Limb (tissue), 2 donors: ENCODE data around the gene HECTD4.
"Not testable (repeated sequence)": the region's sequence is repeated elsewhere in the genome, so short reads cannot be mapped to it uniquely, and the experiment has no call there.

ENCODE experiments used
- DNase-seq, 2 donors: peaks; one replicate each; pipeline ENCODE4 v3.0.0-alpha.2; 2016; ENCODE audit errors: extremely low spot score in 2 of 2

The HECTD4 gene

DNA sequence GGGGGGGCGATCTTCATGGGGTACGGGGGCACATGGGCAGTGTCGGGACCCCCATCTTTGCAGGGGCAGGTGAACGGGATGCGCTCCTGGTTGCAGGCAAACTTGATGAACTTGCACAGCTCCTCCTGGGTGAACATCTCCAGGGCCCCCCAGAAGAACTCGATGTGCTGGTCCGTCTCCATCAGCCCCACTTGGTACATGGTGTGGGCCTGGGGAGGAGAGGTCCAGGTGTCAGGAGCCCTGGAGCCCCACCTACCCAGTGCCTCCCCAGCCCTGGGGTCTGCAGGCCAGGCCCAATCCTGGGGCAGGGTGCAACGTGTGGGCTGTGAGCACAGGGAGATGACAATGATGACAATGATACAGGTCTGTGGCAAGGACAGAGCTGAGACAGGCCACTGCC is 219.2 kb downstream of the HECTD4 start:
- DNase-seq, result no peak

DNA sequence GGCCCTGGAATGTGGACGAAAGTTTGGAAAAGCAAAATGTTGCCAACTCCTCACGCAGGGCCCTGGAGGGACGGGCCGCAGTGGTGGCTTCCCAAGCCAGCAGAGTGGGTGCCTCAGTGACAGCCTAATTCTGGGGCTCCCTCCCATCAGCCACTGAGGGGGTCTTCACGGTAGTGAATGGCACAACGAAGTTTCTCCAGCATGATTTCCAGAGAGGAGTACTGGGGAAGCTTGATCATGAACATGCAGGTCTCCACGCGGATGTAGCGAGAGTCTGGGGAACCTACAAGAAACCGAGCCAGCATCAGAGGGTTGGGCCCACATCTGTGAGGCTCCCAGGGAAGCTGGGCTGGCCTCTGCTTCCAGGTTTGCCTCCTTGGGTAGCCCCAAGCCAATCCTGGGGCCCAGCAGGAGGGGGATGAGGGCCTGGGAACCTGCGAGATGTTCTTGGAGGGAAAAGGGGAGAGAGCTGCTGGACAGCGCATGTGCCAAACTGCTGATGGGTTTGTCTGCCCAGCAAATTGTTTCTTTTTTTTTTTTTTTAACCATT is 219.9 kb downstream of the HECTD4 start:
- no peak for DNase-seq

DNA sequence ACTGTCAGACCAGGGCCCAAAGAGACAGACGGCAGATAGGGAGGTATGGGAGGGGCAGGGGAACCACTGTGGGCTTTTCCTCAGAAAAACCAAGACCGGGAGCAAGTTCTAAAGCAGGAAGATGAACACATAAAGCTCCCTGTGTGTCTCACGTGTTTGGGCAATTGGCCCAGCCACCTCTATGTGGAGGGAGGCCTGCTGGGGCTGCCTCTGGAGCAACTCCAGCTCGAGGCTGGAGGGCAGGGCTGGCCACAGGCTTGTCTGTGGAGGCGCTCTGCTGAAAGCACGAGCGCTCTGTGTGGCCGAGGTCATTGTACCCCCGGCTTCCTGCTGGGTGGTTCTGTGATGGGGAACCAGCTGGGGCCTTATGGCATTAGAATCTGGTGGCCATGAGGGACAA is 220.5 kb downstream of the HECTD4 start:
- no peak for DNase-seq

DNA sequence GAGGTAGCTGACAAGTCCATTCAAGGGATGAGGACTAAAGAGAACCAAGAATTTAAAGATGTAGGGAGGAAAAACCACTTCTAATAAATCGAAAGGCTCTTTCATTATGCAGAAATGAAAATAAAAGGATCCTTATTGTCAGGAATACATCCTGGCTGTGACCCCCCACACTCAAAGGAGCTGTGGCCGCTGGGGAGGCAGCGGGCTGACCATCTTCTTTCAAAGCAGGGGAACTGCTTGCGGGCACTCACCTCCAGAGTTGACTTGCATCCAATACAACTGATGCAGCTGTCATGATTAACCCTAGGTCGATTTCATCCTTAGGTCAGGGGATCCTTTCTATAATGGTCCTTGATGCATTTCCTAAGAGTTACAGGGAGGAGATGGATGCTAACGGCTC is 221.6 kb downstream of the HECTD4 start:
- no peak for DNase-seq

DNA sequence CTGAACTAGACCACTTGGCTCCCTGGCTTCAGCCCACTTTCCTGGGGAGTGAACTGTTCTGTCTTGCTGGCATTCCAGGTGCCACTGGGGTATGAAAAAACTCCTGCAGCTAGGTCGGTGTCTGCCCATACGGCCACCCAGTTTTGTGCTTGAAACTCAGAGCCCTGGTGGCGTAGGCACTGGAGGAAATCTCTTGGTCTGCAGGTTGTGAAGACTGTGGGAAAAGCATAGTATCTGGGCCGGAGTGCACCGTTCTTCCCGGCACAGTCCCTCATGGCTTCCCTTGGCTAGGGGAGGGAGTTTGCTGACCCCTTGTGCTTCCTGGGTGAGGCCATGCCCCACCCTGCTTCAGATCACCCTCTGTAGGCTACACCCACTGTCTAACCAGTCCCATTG is 223.1 kb downstream of the HECTD4 start:
- no peak for DNase-seq

DNA sequence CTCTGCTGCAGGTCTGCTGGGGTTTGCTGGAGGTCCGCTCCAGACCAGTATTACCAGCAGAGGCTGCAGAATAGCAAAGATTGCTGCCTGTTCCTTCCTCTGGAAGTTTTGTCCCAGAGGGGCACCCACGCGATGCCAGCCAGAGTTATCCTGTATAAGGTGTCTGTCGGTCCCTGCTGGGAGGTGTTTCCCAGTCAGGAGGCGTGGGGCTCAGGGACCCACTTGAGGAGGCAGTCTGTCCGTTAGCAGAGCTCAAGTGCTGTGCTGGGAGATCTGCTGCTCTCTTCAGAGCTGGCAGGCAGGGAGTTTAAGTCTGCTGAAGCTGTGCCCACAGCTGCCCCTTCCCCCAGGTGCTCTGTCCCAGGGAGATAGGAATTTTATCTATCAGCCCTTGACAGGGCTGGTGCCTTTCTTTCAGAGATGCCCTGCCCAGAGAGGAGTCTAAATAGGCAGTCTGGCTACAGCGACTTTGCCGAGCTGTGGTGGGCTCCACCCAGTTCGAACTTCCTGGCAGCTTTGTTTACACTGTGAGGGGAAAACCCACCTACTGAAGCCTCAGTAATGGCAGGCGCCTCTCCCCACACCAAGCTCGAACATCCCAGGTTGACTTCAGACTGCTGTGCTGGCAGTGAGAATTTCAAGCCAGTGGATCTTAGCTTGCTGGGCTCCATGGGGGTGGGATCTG is 223.6 kb downstream of the HECTD4 start:
- not testable (repeated sequence) for DNase-seq

DNA sequence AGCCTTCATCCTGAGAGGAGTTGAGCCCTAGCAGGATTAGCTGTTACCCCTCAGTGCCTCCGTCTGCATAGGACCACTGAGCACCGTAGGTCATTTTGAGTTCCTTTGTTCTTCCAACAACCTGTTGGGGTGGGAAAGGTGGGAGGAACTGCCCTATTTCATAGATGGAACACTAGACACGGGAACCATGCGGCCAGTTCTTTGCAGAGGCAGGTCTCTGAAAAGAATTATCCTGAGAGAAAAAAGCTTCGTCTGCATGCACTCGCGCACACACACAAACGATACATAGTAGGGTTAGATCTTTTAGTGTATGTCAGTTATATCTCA is 228.4 kb downstream of the HECTD4 start:
- DNase-seq, result no peak

DNA sequence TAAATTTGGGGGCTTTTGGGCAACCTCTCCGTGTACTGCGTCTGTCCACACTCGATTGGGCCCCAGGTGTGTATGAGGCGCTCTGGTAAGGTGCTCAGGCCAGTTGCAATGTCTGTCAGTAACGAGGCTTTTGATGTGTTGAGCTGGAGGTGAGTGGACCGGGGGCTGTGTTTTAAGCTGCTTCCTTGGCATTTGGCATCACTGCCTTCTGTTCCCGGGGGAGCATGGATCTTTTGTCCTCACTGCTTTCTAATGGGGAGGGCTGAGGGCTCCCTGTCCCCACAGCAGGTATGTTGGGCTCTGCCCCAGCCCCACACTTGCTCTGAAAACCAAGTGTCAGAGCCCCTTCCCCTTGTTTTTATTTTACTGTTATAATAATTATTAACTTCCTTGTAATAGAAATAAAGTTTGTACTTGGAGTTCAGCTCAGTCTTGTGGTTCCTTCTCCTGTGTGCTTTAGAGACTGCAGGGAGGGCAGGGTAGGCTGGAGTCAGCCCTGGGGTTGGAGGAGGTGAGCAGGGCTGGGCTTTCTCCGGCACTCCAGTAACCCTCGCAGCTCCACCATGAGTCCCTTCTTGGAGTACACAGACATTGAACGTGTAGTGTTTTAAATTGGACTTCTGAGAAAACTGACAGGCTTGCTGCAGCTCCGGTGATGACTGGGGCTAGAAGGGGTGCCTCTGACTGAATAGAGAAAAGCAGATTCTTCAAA is 228.9 kb downstream of the HECTD4 start:
- DNase-seq, result no peak

DNA sequence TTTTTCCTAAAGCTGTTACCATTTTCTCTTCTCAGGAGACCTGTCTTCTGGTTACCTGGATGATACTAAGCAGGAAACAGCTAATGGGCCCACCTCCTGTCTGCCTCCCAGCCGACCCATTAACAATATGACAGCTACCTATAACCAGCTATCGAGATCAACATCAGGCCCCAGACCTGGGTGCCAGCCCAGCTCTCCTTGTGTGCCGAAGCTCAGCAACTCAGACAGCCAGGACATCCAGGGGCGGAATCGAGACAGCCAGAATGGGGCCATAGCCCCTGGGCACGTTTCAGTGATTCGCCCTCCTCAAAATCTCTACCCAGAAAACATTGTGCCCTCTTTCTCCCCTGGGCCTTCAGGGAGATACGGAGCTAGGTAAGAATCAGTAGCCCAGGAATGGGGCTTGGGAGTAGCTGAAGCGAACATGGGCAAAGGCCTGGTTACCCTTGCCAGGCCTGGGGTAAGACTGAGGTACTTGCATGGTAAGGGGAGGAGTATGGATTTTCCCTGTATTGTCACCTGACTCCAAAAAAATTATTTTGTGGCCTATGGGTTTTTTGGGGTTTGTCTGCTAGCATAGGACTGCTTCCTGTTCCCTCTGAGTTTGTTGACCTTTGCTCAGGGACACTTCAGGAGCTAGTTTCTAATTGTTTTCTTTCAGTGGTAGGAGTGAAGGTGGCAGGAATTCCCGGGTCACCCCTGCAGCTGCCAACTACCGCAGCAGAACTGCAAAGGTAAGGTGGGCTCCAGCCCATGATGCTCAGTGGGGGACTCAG is 230.3 kb downstream of the HECTD4 start:
- DNase-seq, result no peak

DNA sequence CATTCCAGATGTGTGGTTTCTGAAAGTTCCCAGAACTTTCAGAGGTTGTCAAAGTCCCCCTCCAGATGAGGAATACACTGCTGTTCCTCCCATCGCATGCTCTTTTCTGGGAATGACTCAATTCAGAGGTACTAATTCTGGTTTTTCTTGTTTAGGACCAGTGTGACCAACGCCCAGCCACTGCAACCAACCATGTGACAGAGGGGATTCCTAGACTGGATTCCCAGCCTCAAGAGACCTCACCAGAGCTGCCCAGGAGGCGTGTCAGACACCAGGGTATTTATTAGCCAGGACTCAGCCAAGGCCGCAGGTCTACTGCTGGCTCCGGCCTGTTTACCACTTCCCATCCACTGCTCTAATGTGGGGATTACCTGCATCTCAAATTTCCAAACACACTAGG is 232.6 kb downstream of the HECTD4 start:
- DNase-seq, result no peak

DNA sequence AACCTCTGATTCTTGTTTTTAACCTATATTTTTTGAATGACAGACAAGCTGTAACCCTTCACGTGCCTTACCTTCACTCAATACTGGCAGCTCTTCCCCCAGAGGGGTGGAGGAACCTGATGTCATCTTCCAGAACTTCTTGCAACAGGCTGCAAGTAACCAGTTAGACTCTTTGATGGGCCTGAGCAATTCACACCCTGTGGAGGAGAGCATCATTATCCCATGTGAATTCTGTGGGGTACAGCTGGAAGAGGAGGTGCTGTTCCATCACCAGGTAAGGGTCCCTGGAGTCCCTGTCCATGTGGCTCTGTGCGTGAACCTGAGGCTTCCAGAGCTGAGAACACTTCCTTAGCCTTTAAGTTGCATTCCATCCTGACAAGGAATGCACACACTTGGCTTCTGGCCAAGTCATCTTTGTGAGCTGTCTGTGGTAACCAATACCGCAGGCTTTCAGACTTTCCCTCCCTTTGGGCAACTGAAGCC is 234.2 kb downstream of the HECTD4 start:
- DNase-seq, result no peak

DNA sequence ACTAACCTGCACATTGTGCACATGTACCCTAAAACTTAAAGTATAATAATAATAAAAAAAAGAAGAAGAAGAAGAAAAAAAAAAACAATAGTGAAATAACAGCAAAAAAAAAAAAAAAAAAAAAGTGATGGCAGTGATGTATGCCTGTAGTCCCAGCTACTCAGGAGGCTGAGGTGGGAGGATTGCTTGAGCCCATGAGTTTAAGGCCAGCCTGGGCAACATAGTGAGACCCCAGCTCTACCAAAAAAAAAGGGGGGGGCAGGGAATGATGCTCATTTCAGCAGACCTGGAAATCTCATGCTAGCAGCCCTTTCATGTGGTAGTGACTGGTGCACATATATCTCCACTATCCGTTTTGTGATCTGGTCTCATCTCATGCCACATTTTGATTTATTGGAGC is 236.1 kb downstream of the HECTD4 start:
- no peak for DNase-seq

DNA sequence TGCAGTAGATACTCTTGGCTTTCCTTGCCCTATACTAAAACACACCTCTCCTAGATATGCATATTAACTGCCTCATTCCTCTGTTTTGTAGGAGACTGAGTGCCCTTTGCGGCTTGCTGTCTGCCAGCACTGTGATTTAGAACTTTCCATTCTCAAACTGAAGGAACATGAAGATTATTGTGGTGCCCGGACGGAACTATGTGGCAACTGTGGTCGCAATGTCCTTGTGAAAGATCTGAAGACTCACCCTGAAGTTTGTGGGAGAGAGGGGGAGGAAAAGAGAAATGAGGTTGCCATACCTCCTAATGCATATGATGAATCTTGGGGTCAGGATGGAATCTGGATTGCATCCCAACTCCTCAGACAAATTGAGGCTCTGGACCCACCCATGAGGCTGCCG is 241.5 kb downstream of the HECTD4 start:
- no peak for DNase-seq

DNA sequence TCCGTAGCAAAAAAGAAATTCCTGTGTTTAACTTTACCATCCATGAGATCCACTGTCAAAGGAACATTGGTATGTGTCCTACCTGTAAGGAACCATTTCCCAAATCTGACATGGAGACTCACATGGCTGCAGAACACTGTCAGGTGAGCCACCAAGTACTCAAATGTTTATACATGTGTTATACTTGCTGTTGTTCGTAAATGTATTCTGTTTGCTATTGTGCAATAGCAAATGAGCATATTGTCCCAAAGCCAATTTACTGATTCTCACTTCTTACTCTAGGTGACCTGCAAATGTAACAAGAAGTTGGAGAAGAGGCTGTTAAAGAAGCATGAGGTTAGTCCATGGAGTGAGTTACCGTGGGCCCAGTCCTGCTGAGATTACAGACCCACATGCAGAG is 247.5 kb downstream of the HECTD4 start:
- no peak for DNase-seq

DNA sequence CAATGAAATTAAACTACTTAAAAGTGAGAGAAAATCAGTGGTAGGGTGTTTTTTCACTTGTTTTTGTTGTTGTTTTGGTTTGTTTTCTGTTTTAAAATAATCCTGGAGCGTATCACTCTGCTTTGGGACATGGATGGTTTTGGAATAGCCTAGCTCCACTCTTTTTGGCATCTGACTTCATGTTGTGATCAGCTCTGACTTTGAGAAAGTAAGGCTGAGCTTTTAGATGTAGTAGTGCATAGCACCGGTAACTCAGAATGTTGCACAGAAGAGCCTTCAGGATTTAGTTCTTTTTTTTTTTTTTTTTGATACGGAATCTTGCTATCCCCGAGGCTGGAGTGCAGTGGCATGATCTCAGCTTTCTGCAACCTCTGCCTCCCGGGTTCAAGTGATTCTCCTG is 248.8 kb downstream of the HECTD4 start:
- no peak for DNase-seq

DNA sequence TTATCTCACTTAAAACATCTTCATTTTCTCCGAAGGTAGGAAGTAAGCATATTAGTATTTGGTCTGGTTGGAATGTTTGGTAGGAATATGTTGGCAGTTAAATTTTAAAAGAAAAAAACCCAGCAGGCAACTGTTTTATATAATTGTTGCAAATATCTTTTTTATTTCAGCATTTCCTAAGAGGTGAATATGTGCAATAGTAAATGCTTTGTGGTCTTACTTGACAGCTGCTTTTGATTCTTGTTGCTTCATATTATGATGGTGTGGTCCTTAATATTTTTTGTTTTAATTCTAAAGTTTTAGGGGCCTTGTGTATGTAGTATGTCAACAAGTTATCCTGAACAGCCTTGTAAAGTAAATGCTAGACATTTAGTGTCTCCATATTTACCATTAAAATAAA is 250.5 kb downstream of the HECTD4 start:
- no peak for DNase-seq

DNA sequence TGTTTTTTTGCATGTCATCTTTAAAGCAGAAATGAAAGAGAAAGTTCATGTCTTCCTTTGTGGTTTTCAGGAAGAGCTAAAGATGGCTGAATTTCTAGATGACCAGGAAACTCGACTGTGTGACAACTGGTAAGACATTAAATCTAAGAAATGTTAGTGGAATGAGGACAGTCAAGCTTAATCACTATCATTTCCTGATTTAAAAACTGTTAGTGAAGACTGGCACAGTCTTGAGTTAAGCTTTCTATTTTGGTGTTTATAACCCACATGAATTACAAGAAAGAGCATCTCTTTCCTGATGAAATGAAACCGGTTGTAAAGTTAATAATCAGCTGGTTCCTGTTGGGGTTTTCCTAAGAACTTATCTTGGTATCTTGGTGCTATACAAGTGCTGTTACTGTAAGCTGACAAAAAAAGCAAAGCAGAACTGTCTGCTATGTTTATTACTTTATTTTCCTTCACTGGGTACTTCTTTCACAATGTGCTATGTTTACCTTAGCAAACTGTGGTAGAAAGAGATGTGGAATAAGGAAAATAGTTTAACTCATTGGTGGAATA is 251.7 kb downstream of the HECTD4 start:
- no peak for DNase-seq

DNA sequence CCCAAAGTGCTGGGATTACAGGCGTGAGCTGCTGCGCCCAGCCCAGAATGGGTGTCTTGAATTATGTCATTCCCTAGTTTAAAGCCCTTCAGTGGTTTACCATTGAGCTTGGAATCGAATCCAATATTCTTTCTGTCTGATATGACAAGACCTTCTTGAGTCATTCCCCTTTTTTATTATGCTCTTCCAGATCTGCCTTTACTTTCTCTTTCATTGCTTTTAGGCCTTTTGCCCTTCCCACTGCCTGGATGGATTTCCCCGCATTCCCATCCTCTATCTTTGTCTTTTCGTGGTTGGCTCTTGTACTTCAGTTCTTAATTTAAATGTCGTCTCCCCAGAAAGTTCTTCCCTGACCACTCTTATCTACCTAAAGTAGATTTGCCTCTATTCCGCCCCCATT is 255.3 kb downstream of the HECTD4 start:
- DNase-seq, result no peak

DNA sequence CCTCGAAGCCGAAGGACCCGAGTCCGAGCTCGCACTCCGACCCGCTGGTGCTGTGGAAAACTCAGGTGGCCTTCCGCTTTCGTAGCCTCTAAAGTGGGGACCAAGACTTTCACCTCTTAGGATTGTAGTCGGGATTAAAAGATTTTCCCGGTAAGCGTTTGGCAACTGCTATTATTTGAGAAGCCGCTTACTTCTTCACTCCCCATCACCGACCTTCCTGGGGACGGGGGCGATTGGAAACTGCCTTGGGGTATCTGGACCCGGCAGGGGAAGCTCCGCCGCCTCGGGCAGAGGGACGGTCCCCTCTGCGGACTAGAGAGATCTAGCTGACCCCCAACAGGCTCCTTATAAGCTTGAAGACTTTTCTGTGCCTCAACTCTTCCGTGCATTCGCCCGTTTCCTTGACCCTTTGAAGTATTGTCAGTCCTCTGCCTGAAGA is 256.2 kb downstream of the HECTD4 start:
- DNase-seq, result no peak

DNA sequence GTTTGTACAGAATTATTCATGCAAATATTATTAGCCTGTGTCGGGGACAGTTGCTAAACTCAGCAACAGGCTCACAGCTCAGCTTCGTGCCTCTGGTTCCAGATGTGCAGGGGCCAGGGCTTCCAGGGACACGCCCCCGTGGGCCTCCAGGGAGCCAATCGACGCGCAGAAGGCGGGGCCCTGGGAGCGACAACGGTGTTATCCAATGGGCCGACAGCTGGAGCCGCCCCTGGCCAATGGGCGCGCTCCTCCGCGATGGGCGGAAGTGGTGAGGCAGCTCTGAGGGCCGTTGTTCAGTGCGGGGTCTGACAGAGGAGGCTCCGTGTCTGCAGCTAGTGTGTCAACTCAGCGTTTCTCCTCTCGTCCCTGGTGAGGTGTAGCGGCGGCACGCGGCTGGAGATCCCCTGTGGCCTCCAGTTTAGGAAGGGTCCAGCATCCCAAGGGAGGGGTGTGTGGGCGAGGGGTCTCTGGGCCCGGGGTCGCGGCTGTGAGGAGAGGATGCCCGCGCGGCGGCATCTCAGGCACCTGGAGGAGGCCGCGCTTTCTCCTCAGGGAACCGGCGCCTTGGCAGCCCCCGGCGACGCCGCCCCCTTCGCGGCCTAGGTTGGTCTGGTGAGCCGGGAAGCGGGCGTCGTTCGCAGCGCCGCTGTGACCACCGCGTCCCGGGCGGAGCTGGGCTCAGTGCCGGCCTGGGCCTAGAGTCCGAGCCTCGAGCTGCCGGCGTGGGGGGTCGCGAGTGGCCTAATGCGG is 256.8 kb downstream of the HECTD4 start, which contains the start of gene TRAFD1:
TSS of gene TRAFD1 (plus strand) at position 311 of the 750 bp plus-strand sequence. CDS start 4,963 bp downstream, outside the sequence.
- peak; percentile 97 to 99 for DNase-seq

DNA sequence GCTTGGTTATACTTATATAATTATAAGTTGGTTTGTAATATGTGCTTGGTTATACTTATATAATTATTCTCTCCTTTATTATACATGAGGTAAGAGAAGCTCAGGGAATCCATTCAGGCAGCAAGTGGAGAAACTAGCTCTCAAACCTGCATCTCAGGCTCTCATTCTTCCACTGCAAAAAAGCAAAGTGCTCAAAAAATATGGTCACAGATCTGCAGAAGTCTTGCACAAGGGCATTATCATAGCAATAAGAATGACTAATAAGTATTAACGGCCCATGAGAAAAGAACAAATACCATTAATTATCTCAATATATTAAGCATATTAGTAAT is 257.3 kb downstream of the HECTD4 start:
- no peak for DNase-seq
